PC-3 (cell line): Measurements from ENCODE around the gene MYO1A. TPM values are rescaled to one million over a fixed set of nuclear protein-coding genes. Genes with fewer than 3 reads are reported as not detected.
"Not testable (repeated sequence)": the region's sequence is repeated elsewhere in the genome, so short reads cannot be mapped to it uniquely, and the experiment has no call there.

Experiments
- ATAC-seq: fragments of 200-7000 bp; cut with Tn5 transposase; 2 replicates; pipeline ENCODE4 v1.9.1; 2020; ENCODE audit warnings: mild to moderate bottlenecking, moderate library complexity
- BruUV-seq: library from RNA; stranded (reverse); fragments of 400-500 nt; replicated peaks from 2 replicates; lab custom pipeline; 2021; lab: Mats Ljungman, UMichigan
- CTCF ChIA-PET: fragments of 300-600 bp; sonication (Branson Sonifier 250); formaldehyde crosslinking; loops from one replicate; lab custom pipeline; 2022; ENCODE audit warnings: antibody characterized with exemption; lab: Charles Lee
- POLR2A ChIA-PET: fragments of 300-600 bp; sonication (Branson Sonifier 250); formaldehyde crosslinking; loops from one replicate; lab custom pipeline; 2022; ENCODE audit warnings: antibody characterized with exemption; ENCODE audit not compliant: unreplicated experiment; lab: Charles Lee
- DNase-seq: peaks from one replicate; pipeline ENCODE4 v3.0.0-alpha.2; 2015
- H2AFZ ChIP-seq: fragments of 300-600 bp; sonication (generic); 2 replicates; pipeline ENCODE4 v1.6.0; 2016; ENCODE audit warnings: antibody characterized with exemption, low read length
- H3F3A ChIP-seq: fragments of 300-600 bp; sonication (generic); one replicate; pipeline ENCODE4 v1.6.0; 2017; ENCODE audit warnings: antibody characterized with exemption, low read length, control low read depth, mild to moderate bottlenecking; ENCODE audit not compliant: unreplicated experiment
- H3K27ac ChIP-seq: fragments of 300-600 bp; sonication (generic); 2 replicates; pipeline ENCODE4 v1.5.1; 2016; ENCODE audit warnings: mild to moderate bottlenecking, low read length
- H3K27me3 ChIP-seq: fragments of 300-600 bp; sonication (generic); 2 replicates; pipeline ENCODE4 v1.6.1; 2016; ENCODE audit warnings: low read length, mixed read lengths
- H3K36me3 ChIP-seq: fragments of 300-600 bp; sonication (generic); 2 replicates; pipeline ENCODE4 v1.6.1; 2016; ENCODE audit warnings: low read depth, mixed run types, low read length, mixed read lengths
- H3K4me1 ChIP-seq: fragments of 300-600 bp; sonication (generic); 2 replicates; pipeline ENCODE4 v1.5.1; 2016; ENCODE audit warnings: low read length; ENCODE audit not compliant: insufficient read depth
- H3K4me2 ChIP-seq: fragments of 300-600 bp; sonication (generic); 2 replicates; pipeline ENCODE4 v1.6.0; 2016; ENCODE audit warnings: low read length
- H3K4me3 ChIP-seq: fragments of 300-600 bp; sonication (generic); 2 replicates; pipeline ENCODE4 v1.5.1; 2016; ENCODE audit warnings: mild to moderate bottlenecking, low read length, mixed read lengths
- H3K79me2 ChIP-seq: fragments of 300-600 bp; sonication (generic); 2 replicates; pipeline ENCODE4 v1.6.1; 2017; ENCODE audit warnings: low read length, mixed read lengths
- H3K9ac ChIP-seq: fragments of 300-600 bp; sonication (generic); 2 replicates; pipeline ENCODE4 v1.6.0; 2016; ENCODE audit warnings: mild to moderate bottlenecking, low read length
- H3K9me2 ChIP-seq: fragments of 300-600 bp; sonication (generic); replicated peaks from 2 replicates; pipeline ENCODE4 v1.6.1; 2016; ENCODE audit warnings: mixed run types, low read length, mixed read lengths
- H3K9me3 ChIP-seq: fragments of 300-600 bp; sonication (generic); 2 replicates; pipeline ENCODE4 v1.6.1; 2016; ENCODE audit warnings: low read length, mixed read lengths
- H4K20me1 ChIP-seq: fragments of 300-600 bp; sonication (generic); 2 replicates; pipeline ENCODE4 v1.6.1; 2016; ENCODE audit warnings: low read length, mixed read lengths
- EZH2 ChIP-seq: fragments of 300-600 bp; sonication (generic); IDR thresholded peaks from one replicate; pipeline ENCODE4 v1.6.1; 2017; ENCODE audit warnings: antibody characterized with exemption, mild to moderate bottlenecking, low read length; ENCODE audit not compliant: unreplicated experiment
- EZH2phosphoT487 ChIP-seq: fragments of 300-600 bp; sonication (generic); IDR thresholded peaks from 2 replicates; pipeline ENCODE4 v1.6.1; 2018; ENCODE audit warnings: mild to moderate bottlenecking, antibody characterized with exemption, low read length, borderline replicate concordance
- intact Hi-C: fragments of 100-400 bp; cut with micrococcal nuclease; formaldehyde crosslinking; loops from 2 replicates; pipeline ENCODE4 v1.9.0; 2023
- total RNA-seq: library from RNA; depleted of rRNA; stranded (reverse); fragments of >200 nt; gene quantifications from 2 replicates; pipeline ENCODE4 v1.2.3, GENCODE V29; 2014
- TF ChIP-seq, protein P1 (sequence below): fragments of 300-600 bp; sonication (generic); conservative IDR thresholded peaks from 2 replicates; pipeline ENCODE4 v1.5.1; 2017; ENCODE audit warnings: antibody characterized with exemption, low read depth, mild to moderate bottlenecking, low read length

MYO1A gene
- total RNA-seq, 1 experiment from 2014 or later, result not detected

DNA sequence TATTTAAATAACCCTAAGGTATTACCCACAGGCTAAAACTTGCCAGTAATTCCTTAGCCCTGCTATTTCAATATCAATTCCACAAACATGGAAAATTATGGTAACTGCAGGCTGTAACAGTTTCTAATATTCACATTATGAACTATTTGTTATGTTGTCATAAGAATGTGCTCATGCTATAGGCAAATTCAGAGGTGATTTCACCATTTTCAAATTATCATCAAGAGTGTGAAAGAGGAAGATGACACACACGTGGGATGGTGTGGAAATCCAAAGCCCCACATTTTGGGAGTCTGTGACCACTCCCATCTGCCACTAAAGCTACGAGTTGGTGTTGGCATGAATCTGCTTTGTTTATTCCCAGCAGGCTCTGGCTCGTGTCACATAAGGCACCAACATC lies 5.9 kb upstream of the MYO1A start:
- Histone ChIP-seq H3K9me2 (no peaks in the 10 kb centered on the region), H3K9me3 (no peaks in the 10 kb centered on the region), H3K79me2 (no peaks in the 10 kb centered on the region), H3K9ac (no peak overlapping the region), H3K4me2 (no peak overlapping the region), H4K20me1 (no peaks in the 10 kb centered on the region), H3K4me3 (no peak overlapping the region), H3K36me3 (peaks cover 35% of the 10 kb centered on the region), H3K27me3 (no peaks in the 10 kb centered on the region), H3F3A (no peaks in the 10 kb centered on the region), H2AFZ (no peak overlapping the region), H3K27ac (no peak overlapping the region), H3K4me1 (no peaks in the 10 kb centered on the region)
- intact Hi-C loops, result no loop called here
- ATAC-seq (no peak), DNase-seq (no peak)
- ChIA-PET POLR2A (interaction anchor here (0.5 kb wide), 1 partner anchor 24 kb away, joined by 3 read pairs; no protein-coding TSS in a partner anchor), CTCF (no interaction called here)
- BruUV-seq, result no TSS peak
- TF ChIP-seq EZH2, result no peak
- TF ChIP-seq, protein P1, sequence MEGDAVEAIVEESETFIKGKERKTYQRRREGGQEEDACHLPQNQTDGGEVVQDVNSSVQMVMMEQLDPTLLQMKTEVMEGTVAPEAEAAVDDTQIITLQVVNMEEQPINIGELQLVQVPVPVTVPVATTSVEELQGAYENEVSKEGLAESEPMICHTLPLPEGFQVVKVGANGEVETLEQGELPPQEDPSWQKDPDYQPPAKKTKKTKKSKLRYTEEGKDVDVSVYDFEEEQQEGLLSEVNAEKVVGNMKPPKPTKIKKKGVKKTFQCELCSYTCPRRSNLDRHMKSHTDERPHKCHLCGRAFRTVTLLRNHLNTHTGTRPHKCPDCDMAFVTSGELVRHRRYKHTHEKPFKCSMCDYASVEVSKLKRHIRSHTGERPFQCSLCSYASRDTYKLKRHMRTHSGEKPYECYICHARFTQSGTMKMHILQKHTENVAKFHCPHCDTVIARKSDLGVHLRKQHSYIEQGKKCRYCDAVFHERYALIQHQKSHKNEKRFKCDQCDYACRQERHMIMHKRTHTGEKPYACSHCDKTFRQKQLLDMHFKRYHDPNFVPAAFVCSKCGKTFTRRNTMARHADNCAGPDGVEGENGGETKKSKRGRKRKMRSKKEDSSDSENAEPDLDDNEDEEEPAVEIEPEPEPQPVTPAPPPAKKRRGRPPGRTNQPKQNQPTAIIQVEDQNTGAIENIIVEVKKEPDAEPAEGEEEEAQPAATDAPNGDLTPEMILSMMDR, result no peak
- no peak for TF ChIP-seq EZH2phosphoT487

DNA sequence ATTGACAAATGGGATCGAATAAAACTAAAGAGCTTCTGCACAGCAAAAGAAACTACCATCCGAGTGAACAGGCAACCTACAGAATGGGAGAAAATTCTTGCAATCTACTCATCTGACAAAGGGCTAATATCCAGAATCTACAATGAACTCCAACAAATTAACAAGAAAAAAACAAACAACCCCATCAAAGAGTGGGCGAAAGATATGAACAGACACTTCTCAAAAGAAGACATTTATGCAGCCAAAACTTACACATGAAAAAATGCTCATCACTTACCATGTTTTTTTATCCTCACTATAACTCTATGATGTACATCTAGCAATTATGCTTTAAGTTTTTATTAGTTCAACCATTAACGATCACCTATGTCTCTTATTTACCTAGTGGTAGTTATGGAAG lies 4.0 kb upstream of the MYO1A start:
- intact Hi-C loops, ATAC-seq: not testable (repeated sequence)

DNA sequence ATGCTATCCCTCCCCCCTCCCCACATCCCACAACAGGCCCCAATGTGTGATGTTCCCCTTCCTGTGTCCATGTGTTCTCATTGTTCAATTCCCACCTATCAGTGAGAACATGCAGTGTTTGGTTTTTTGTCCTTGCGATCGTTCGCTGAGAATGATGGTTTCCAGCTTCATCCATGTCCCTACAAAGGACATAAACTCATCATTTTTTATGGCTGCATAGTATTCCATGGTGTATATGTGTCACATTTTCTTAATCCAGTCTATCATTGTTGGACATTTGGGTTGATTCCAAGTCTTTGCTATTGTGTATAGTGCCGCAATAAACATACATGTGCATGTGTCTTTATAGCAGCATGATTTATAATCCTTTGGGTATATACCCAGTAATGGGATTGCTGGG lies 3.2 kb upstream of the MYO1A start:
- H3K9ac ChIP-seq, ATAC-seq, H3K9me3 ChIP-seq, H3K27ac ChIP-seq, H3K9me2 ChIP-seq, H3K4me2 ChIP-seq, H3K79me2 ChIP-seq, CTCF ChIA-PET, intact Hi-C loops, POLR2A ChIA-PET, H2AFZ ChIP-seq, H3F3A ChIP-seq, H3K4me3 ChIP-seq, BruUV-seq, H3K27me3 ChIP-seq, DNase-seq, H3K4me1 ChIP-seq, H4K20me1 ChIP-seq: not testable (repeated sequence)
- peaks cover 12% of the 10 kb centered on the region; the same call in 1 of the 2 replicates for H3K36me3 ChIP-seq

More for the DNA sequence above, 4.0 kb upstream of the MYO1A start:
- H4K20me1 ChIP-seq, H3K27me3 ChIP-seq, H3K27ac ChIP-seq, H3K4me2 ChIP-seq, H2AFZ ChIP-seq, H3K9ac ChIP-seq, H3F3A ChIP-seq, H3K4me3 ChIP-seq, H3K4me1 ChIP-seq, H3K9me3 ChIP-seq, DNase-seq, H3K9me2 ChIP-seq, BruUV-seq, H3K79me2 ChIP-seq, POLR2A ChIA-PET, CTCF ChIA-PET: not testable (repeated sequence)
- peaks cover 18% of the 10 kb centered on the region; the same call in 1 of the 2 replicates for H3K36me3 ChIP-seq

DNA sequence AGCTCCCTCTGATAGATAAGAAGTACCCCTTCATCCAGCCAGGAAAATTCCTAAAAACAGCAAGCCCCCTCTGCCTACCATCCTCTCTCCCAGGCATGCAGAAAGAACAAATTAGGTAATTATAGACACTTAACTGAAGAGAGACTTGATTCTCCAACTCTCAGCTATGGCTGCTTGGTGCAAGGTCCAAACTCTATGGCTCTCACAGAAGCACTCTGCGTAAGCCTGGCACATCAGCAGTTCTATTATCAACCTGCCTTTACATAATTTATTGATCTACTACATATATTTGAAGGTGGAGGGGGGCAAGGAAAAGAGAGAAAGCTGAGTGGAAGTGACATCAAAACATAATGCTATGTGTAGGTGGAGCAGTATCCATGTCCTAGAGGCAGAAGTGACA lies 1.1 kb upstream of the MYO1A start:
- Histone ChIP-seq H3K9me3 (no peaks in the 10 kb centered on the region), H3K9me2 (no peaks in the 10 kb centered on the region), H3F3A (no peaks in the 10 kb centered on the region), H2AFZ (no peak overlapping the region), H3K4me3 (no peak overlapping the region), H3K4me2 (no peak overlapping the region), H3K36me3 (no peaks in the 10 kb centered on the region), H3K4me1 (no peaks in the 10 kb centered on the region), H3K9ac (no peak overlapping the region), H3K27ac (no peak overlapping the region), H3K27me3 (peaks cover 13% of the 10 kb centered on the region; the same call in 1 of the 2 replicates), H4K20me1 (no peaks in the 10 kb centered on the region), H3K79me2 (no peaks in the 10 kb centered on the region)
- no peak for ATAC-seq
- no peak for TF ChIP-seq EZH2phosphoT487
- ChIA-PET CTCF (no interaction called here), POLR2A (no interaction called here)
- BruUV-seq, result no TSS peak
- no peak for DNase-seq
- intact Hi-C loops, result no loop called here
